A673 (cell line): Measurements from ENCODE around the gene ABCA4.

Experiments used
- CTCF ChIP-seq: fragments of 300-800, 200-600 bp; sonication (generic); conservative IDR thresholded peaks from 2 replicates; pipeline ENCODE4 v1.5.1; 2017; ENCODE audit warnings: low read depth, mild to moderate bottlenecking, antibody characterized with exemption, low read length, moderate library complexity, mixed read lengths
- EZH2 ChIP-seq: fragments of 200-600 bp; sonication (generic); IDR thresholded peaks from 2 replicates; pipeline ENCODE4 v1.6.1; 2017; ENCODE audit warnings: borderline replicate concordance, low read depth, mild to moderate bottlenecking, mixed read lengths, antibody characterized with exemption, low read length; ENCODE audit not compliant: poor library complexity, severe bottlenecking

DNA sequence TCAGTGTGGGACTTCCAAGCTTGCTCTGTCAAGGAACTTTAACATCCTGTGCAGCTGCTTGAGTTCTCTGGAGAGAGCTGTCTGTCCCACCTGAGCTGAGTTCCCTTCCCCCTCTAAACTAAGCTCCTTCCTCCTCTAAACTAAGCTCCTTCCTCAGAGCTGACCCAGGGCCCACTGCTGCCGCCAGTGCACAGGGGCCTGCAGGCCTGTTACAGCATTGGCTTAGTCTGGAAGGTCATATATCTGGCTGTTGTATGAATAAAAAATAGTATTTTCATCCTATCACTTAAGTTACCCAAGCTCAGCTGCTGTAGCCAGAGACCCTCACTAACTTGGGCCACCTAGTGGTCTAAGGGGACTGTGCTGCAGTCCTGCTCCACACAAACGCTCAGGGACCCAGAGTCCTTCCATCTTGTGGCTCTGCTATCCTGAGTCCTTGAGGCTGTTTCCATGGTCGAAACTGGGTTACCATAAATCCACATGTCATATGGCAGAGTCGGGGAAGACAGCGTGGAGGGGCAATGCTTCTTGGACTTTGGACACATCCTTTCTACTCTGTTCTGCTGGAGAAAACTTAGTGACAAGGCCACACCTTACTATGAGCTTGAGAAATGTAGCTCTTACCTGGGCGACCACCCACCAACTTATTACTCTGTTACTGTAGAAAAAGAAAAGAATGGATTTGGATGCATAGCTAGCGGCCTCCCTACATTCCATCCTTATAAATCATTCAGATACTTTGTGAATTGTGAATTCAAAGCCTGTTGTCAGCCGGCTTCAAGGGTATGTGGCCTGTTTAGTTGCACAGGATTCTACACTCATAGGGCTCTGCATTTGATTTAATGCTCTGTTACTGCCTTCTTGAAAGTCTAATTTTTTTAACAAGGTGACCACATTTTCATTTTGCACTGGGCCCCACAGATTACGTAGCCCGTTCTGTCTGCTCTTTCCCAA, 140.4 kb downstream of the ABCA4 start:
- TF ChIP-seq EZH2 (no peak), CTCF (peak; percentile 71)
